GM19395 (cell line): ENCODE results near the gene ALOXE3.

Experiments used
- ATAC-seq: cut with Tn5 transposase; IDR thresholded peaks from one replicate; pipeline ENCODE4 v1.9.1; 2021; ENCODE audit warnings: mild to moderate bottlenecking, moderate library complexity; ENCODE audit not compliant: unreplicated experiment

Gene ALOXE3

DNA sequence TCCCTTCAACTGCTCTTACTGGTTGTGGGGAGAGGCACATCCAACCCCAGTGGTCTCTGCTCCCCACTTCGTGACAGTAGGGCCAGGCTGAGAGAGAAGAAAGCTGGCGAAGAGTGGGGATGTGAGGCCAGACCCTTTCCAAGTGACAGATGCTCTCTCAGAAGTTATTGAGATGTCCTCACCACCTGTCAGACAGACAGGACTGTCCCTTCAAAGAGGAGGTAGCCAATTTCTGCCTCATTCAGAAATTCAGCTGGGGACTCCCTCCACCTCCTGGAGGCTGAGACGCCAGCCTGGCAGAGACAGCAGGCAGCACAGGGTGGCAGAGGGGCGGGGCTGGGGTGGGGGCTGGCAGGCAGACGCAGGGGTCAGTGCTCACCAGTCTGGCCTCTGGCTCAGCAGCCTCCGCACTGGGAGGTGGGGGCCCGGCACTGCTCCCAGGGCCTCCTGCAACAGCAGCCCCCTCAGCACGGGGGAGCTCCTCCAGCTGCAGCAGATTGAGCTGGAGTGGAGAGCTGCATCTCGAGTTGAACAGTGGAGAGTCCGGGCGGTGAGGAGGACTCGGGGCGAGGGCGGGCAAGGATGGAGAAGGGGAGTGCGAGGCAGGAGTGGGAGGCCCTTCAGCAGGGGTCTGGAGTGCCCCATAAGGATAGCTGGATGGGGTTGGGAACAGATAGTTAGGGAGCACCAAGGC, 24.7 kb upstream of the ALOXE3 start:
- no peak for ATAC-seq

DNA sequence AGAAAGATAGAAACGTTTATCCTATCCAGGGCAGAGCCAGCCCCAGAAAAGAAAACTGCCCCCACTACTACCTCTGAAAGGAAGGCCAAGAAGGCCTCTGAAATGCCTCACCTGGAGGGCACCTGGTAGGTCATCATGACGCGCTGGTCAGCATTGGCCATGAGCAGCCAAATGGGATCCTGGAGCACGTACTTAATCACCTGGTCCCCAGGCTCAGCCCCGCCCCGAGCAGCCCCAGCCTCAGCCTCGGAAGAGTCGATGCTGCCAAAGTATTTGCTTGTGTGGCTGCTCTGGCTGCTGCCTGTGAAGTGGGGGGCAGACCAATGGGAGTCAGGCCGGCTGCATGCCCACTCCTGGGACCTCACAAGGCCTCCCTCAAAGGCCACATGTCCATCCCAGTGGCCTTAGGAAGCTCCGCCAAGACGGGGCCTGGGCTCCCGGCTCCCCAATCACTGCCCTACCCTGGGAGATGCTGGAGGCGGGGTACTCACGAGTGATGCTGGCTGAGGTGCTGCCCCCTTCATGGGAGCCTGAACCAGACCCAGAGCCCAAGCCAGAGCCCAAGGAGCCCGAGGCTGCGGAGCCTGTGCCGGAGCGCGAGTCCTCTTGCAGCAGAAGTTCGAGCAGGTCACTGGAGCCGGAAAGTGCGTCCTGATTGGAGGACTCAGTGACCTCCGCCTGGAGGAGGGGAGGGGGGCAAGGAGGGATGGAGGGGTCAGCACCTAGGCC, 24.0 kb upstream of the ALOXE3 start:
- no peak for ATAC-seq

DNA sequence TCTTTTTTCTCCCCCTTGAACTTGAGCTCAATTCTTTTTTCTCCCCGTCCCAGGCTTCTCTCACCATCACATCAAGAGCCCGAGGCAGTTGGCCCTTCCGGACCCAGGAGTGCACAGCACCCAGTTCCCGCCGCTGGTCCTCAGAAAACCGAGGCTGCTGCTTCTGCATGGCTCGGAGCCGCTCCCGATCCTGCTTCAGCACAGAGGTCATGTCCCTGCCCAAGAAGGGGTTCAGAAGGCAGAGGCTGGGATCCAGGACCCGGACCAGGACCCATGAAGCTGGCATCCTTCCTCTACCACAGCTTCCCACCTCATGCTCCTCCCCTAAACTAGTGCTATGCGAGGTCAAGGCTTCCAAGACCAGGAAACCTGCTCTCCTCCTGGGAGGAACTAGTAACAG, 23.4 kb upstream of the ALOXE3 start:
- no peak for ATAC-seq

DNA sequence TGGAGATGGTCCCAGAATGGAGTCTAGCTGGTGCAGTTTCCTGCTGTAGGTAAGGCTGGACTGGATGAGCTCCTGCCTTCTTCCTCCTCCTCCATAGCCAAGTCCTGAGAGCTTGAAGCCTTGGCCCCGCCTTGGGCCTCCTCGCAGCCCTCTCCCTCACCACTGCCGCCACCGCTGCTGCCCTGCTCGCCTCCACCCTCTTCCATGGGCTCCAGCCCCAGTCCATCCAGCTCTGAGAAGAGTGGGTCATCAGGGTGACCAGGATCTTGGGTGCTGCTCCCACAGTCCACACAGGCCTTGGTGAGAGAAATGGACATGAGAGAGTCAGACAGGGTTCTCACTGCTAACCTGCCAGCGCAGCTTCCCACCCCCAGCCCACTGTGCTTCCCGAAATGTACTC, 22.7 kb upstream of the ALOXE3 start:
- no peak for ATAC-seq

DNA sequence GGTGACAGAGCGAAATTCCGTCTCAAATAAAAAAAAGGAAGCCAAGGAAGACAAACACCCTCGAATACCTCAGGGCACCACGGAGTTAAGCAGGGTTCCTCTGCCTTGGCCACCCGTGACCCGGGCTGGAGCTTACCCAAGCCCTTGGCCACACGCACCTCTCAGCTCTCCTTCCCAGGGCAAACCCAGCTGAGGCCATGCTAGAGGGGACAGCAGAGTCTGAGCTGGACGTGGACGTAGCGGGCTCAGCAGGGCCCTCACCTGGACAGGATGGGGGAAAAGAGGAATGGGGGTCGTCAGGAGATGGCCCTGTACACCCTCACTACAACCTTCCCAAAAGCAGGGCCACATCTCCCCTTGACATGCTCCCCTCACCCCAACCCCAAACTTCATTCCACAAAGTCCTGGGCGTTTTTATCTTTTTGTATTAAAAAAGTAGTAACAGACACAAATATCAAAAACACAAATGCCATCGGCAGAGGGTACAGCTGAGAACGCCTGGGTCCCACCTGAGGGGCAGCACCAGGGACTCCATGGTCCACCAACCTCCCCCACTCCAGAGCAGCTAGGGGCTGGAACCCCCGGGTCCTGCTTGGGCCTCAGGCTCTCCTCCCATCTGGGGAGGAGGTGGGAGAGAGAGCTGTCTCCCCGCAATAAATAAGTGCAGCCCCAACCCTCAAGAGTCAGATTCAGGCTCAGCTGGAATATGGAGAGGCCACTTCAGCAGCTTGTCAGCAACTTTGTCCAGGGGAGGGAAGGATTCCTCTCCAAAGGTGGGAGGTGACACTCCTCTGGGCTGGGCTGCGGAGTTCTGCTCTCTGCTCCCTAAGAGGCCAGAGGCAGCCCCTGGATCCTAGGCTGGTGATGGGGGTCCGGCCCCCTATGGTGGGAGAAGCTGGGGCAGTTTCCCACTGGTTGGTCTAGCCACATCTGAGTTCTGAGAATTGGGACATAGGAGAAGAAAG, 22.0 kb upstream of the ALOXE3 start:
- no peak for ATAC-seq

DNA sequence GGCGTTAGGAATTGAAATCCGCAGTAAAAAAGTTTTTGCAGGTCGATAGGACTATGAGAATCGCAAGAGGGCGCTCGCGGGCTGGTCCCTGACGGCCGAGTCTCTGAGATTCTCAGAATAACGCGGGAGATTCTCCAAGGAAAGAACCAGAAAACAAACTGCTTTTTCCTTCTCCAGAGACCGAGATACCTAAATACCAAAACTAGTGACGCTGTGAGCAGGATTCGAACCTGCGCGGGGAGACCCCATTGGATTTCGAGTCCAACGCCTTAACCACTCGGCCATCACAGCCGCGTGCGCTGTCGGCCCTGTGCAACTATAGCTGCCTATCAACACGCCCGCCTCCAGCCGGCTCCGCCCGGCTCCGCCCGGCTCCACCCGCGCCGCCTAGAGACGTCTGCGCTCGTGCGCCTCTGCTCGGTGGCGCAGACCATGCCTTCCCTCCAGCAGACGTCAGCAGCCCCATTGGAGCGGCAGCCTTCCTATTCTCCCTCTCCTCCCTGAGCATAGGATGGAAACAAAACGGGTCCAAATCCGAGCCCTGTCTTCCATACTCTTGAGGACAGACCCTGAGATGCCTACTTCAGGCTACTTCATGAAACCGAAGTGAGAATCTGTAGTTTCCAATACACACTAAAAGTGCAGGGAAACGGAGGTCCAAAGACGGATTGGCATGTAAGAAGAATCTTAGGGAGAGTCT, 20.5 kb upstream of the ALOXE3 start:
- ATAC-seq, result peak; percentile 78

DNA sequence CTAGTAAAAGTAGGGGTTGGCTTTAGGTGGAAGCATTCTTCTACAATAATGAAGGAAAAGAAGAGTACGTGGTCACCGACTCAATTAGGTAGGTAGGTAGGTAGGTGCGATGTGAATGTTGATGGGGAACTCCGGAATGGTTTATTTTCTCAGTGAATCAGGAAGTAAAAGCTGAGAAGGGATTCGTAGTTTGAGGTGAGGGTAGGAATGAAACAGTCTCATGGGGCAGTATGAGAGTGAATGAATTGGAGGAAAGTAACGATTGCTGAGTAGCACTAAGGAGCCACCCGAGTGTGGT, 20.0 kb upstream of the ALOXE3 start:
- ATAC-seq, result no peak

DNA sequence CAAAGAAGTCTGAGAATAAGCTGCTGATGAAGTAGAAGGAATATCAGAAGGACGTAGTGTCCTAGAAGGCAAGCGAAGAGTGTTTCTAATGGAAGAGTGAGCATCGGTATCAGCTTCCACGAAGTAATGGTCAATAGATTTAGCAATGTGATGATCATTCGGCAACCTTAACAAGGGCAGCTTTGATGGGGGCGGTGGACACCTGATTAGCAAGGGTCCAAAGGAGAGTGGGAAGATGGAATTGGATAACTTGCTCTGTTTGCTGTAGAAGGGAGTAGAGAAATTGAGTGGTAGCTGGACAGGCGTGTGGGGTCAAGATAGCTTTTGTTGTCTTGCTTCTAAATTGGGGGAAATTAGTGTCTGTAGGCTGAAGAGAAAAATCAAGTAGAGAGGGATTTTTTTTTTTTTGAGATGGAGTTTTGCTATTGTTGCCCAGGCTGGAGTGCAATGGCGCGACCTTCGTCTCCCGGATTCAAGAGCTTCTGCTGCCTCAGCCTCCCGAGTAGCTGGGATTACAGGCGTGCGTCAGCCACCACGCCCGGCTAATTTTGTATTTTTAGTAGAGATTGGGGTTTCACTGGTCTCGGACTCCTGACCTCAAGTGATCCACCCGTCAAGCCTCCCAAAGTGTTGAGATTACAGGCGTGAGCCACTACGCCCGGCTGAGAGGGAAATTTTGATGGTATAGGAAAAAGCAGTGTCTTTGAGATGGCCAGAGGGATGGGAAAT, 19.5 kb upstream of the ALOXE3 start:
- ATAC-seq, result no peak

DNA sequence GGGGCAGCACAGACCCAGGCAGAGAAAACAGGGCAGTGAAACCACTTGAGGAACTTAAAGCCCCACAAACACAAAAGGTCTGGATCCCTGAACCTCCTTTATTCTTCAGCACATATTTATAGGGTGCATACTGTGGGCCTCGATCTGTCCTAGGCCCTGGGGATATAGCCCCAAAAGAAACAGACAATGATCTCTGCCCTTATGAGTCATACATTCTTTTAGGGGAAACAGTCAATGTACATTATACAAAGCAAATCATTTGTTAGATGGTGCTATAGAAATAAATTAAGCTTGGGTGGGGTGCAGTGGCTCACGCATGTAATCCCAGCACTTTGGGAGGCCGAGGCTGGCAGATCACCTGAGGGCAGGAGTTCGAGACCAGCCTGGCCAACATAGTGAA, 15.6 kb upstream of the ALOXE3 start:
- no peak for ATAC-seq

DNA sequence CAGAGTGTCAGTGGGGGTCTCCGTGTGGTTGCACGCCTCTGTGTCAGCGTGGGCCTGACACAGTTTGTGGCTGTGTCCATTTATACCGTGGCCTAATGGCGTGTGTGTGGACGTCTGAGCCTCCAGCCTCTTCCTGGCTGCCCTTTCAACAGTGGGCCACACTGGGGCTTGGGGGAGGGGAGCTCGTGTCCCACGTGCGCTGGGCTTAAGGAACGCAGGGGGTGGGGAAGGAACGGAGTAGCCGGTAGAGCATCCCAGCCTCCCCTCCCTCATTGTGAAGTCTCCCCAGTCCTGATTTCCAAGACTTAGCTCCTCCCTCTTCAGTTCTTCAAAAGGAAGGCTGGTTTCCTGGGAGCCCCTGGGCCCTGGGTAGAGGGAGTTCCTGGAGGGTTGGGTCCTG, 15.1 kb upstream of the ALOXE3 start:
- no peak for ATAC-seq

DNA sequence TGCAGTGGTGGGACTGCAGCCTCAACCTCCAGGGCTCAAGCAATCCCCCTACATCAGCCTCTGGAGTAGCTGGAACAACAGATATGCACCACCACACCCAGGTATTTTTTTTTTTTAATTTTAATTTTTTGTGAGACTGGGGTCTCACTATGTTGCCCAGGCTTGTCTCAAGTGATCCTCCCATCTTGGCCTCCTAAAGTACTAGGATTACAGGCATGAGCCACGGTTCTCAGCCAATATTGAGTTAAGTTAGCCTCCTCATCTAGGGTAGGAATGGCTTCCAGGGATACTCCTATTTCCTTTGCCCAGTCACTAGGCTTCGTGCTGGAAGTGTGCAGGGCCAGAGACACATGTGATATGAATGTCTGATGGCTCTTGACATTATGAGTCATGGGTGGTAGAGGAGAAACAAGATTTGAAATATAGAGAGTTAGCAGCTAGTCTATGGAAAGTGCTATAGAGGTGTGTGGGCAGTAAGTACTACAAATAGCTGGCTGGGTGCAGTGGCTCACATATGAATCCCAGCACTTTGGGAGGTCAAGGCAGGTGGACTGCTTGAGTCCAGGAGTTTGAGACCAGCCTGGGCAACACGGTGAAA, 13.6 kb upstream of the ALOXE3 start:
- no peak for ATAC-seq

DNA sequence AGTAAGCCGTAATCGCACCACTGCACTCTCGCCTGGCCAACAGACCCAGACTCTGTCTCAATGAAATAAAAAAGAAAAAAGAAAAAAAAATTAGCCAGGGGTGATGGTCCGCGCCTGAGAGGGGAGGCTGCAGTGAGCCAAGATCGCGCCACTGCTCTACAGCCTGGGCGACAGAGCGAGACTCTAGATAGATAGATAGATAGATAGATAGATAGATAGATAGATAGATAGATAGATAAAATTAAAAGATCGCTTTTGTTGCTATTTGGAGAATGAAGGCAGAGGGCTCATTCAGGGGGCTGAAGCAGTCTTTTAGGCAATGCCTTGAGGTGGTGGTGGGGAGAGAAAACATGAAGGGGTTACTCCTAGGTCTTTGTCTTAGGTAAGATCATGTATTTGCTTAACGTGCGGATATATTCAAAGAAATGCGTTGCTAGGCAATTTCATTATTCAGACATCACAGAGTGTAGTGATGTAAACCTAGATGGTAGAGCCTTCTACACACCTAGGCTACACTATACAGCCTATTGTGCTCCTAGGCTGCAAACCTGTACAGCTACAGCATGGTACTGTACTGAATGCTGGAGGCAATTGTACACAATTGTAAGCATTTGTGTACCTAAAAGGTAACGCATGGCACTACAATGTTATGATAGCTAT, 9.9 kb upstream of the ALOXE3 start:
- ATAC-seq, result no peak

DNA sequence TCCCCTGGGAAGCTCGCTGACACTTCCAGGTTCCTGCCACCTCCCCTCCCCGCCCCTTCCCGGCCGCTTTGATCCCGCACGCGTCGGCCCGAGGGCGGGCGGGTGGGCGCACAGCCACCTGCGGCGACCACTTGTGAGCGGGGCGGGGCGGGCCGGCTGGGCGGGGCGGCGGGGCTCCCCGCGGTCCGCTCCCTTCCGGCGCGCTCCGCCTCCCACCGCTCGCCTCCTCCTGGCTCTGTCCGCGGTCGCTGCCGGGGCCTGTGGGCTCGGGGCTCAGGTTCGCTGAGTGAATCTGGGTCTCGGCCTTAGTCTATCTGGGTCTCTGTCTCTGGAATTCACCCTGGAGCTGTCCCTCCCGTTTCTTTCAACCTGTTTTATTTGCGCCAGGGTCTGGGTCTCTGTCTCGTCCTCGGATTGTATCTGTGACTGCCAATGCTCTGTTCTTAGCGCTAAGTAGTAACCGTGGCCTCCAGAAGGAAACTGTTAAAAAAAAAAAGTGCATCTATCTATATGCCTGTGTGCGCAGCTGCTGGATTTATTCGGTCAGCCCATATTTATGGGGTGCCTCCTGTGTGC, 8.3 kb upstream of the ALOXE3 start:
- ATAC-seq, result no peak

DNA sequence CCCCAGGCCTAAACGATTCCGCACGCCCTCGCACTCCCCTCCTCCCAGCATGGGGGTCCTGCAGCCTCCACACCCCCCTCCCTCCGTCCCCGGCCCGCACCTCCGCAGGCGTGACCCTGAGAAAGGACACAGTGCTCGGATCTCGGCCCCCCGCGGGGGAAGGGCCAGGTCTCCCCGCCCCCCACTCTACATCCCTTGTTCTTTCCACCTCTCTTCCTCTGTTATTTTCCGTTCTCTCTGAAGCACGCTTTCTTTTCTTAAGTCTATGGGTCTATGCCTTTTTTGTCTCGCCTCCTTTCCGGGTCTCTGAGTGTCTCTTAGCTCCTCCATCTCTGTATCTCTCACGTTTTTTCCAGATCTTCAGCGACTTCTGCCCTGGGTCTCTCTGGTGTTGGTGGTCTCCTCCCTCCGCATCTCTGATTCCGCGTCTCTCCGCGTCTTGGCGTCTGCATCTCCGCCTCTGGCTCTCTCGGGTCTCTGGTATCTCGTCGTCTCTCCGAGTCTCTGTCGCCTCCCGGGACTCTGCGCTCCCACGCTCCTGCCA, 7.7 kb upstream of the ALOXE3 start:
- no peak for ATAC-seq

DNA sequence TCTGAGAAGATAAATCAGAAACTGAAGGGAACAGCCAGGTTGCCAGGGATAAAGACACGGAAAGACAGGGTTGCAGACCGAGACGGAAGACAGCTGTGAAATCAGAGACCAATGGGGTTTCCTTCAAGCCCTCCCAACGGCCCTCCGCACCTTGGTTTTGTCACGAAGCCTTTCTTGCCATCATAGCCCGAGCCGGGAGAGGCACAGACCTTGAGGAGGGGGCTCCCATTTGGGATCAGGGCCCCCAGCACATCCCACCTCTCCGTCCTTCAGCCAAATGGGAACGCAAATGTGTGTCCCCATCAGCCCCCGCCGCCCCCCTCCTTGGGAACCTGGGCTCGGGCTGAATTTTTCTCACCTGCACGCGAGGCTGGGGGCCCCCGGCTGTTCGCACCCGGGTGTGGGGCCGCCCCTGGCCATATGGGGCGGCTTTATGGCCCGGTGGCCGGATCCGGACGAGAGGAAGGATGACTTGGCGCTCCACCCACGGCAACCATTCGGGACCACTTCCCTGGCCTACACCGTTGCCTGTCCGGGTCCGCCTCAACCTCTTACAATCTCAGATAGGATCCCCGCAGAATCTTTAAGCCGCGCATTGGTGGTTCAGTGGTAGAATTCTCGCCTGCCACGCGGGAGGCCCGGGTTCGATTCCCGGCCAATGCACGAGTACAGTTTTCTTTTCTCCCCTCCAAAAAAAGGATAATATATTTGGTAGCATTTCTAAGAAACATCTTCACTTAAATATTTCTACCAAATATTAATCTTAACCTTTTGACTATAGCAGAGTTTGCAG, 7.0 kb upstream of the ALOXE3 start:
- ATAC-seq, result no peak

DNA sequence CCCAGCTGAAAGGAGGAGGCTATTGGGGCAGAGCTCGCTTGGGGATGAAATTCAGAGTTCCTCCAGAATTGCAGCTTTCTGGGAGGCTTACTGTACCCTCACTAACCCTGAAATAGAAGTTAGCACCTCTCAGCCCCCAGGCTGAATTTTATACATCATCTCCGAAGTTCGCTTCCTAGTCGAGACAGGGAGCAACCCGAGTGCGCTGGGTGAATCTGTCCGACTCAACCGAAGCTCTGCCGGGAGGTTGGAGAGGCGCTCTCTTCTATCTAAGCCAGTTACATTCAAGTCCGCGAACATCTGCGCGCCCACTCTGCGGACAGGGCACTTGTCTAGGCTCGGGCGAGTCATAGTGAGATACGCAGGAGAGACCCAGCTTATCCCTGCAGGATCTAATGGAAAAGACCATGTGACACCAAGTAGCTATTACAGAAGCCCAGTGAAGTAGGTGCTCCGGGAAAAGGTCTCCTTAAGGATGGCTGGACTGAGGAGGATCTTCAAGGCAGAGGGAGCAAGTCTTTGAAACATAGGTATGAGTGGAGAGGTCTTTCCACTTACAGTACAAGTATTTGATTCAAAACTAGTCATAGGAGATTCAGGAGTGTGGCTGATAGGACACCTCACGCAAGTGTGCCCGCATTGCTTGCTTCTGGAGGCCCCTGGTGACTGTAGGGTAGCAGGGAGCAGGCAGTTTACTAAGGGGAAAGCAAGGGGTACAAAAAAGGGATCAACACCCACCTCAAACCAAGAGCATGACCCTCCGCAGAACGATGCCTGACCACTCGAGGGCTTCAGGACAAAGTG, 6.2 kb upstream of the ALOXE3 start:
- ATAC-seq, result no peak

DNA sequence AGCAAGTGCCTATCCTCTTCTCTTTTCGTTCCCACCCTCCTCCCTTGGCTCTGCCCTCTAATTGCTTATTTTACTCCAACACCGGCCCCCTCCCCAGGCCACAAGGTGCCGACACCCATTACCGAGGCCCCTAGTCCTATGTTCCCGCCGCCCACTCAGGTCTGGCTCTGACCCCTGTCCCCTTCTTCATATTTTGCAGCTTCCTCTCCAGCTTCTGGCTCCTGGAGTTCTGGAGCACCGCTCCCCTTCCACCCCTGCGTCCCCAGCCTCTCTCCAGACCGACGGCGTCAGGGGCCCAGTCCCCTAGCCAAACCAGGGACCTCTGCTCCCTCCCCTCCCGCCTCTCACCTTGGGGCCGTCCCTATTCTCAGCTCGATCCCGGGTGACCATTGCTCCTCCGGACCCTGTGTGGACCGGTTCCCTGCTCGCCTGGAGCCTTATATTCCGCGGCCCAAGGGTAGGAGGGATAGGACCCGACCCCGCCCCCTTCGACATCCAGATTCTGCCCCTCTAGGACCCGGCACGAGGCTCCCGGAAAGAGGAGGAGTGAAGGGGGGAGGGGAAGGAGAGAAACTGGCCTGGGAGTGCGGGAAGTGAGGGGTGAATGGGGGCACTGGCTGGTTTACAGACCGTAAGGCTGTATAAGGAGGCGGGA, 5.5 kb upstream of the ALOXE3 start, which contains the start of gene HES7:
Gene HES7, minus strand, starts transcription at position 412 of the 655 bp plus-strand sequence. Its CDS starts 22 bp downstream, at position 390.
- ATAC-seq, result no peak
